SK-MEL-5 (cell line): ENCODE results near the gene CGREF1. TPM values are rescaled to one million over a fixed set of nuclear protein-coding genes. Genes with fewer than 3 reads are reported as not detected.
"Not testable (repeated sequence)": the region's sequence is repeated elsewhere in the genome, so short reads cannot be mapped to it uniquely, and the experiment has no call there.

Source experiments
- DNase-seq: peaks from one replicate; pipeline ENCODE4 v3.0.0-alpha.2; 2016; ENCODE audit warnings: low read depth, low spot score
- in situ Hi-C: cut with HindIII; loops from 2 replicates; pipeline ENCODE4 v1.10.0; 2016; ENCODE audit warnings: low sequenced_read_pairs, high pct_unique_total_duplicates, low pct_unique_long_range_greater_than_20kb
- total RNA-seq: library from RNA; depleted of rRNA; stranded (reverse); fragments of >200 nt; shearing (Covaris generic); gene quantifications from 2 replicates; pipeline ENCODE4 v1.2.3, GENCODE V29; 2014

CGREF1 gene
- total RNA-seq, 1 experiment from 2014 or later: 22.3 TPM

GRCh38 chr2:27123302-27124150 lies 4.6 kb upstream of the CGREF1 start, which contains the start of gene ABHD1:
Gene ABHD1, plus strand, starts transcription at chr2:27123815. Its CDS starts 134 bp downstream, at chr2:27123949.
- DNase-seq: peak; percentile 30
- in situ Hi-C loops: no loop called here

- DNase-seq: no peak
- in situ Hi-C loops: no loop called here
Measured at GRCh38 chr2:27122791-27123190, 3.9 kb upstream of the CGREF1 start.

GRCh38 chr2:27121906-27122305 lies 3.0 kb upstream of the CGREF1 start:
- DNase-seq: no peak
- in situ Hi-C loops: no loop called here

GRCh38 chr2:27119330-27119670 lies 372 bp upstream of the CGREF1 start:
- DNase-seq, in situ Hi-C loops: not testable (repeated sequence)

- in situ Hi-C loops: no loop called here
- no peak for DNase-seq
Measured at GRCh38 chr2:27117995-27118524, 868 bp downstream of the CGREF1 start.

GRCh38 chr2:27115519-27115918 lies 3.4 kb downstream of the CGREF1 start:
- in situ Hi-C loops: no loop called here
- no peak for DNase-seq

- in situ Hi-C loops: not testable (repeated sequence)
Measured at GRCh38 chr2:27111392-27112078, 7.4 kb downstream of the CGREF1 start.

GRCh38 chr2:27110603-27111352 lies 8.2 kb downstream of the CGREF1 start:
- in situ Hi-C loops, DNase-seq: not testable (repeated sequence)

More at GRCh38 chr2:27111392-27112078, 7.4 kb downstream of the CGREF1 start:
- not testable (repeated sequence) for DNase-seq

- in situ Hi-C loops: no loop called here
Measured at GRCh38 chr2:27109083-27109482, 9.8 kb downstream of the CGREF1 start.

GRCh38 chr2:27108221-27108620 lies 10.7 kb downstream of the CGREF1 start:
- no peak for DNase-seq
- in situ Hi-C loops: no loop called here

More at GRCh38 chr2:27109083-27109482, 9.8 kb downstream of the CGREF1 start:
- DNase-seq: no peak

GRCh38 chr2:27105981-27106380 lies 12.9 kb downstream of the CGREF1 start:
- DNase-seq: no peak
- in situ Hi-C loops: no loop called here

GRCh38 chr2:27102329-27102728 lies 16.6 kb downstream of the CGREF1 start:
- in situ Hi-C loops: no loop called here
- DNase-seq: no peak

GRCh38 chr2:27100036-27100435 lies 18.9 kb downstream of the CGREF1 start:
- in situ Hi-C loops: no loop called here
- DNase-seq: no peak

- no peak for DNase-seq
- in situ Hi-C loops: no loop called here
Measured at GRCh38 chr2:27099334-27099955, 19.5 kb downstream of the CGREF1 start.

- in situ Hi-C loops: no loop called here
- no peak for DNase-seq
Measured at GRCh38 chr2:27097341-27097740, 21.6 kb downstream of the CGREF1 start.

GRCh38 chr2:27096748-27097297 lies 22.1 kb downstream of the CGREF1 start:
- DNase-seq: no peak
- in situ Hi-C loops: no loop called here
